GM12865 (cell line): ENCODE measurements around the gene ZNF280D.
"Not testable (repeated sequence)": the region's sequence is repeated elsewhere in the genome, so short reads cannot be mapped to it uniquely, and the experiment has no call there.

Experiments used
- DNase-seq: peaks from one replicate; pipeline ENCODE4 v3.0.0; 2010; ENCODE audit warnings: low read depth
- H3K4me3 ChIP-seq: 2 replicates; pipeline ENCODE4 v1.5.1; 2011; ENCODE audit warnings: mild to moderate bottlenecking, low read depth, low read length, control low read depth
- CTCF ChIP-seq: IDR thresholded peaks from 2 replicates; pipeline ENCODE4 v1.5.1; 2011; ENCODE audit warnings: low read length, control low read depth, low read depth, inconsistent platforms; ENCODE audit not compliant: insufficient read depth; ENCODE audit errors: missing control alignments

Gene ZNF280D

DNA sequence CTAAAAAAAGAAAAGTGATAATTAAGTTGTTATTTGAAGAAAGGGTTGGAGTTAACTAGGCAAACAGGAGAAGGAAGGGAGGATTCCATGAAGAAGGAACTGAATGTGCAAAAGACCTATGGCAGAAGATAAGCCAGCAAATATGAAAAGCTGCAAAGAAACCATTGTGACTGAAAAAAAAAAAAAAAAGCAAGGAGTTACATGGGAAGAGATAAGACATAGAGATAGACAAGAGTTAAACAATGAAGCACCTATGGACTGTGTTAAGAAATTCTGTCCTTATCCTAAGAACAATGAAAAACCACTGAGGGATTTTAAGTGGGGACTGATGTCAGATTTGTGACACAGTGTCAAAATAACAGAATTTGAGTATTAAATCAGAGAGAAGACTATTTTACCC, 17.0 kb downstream of the ZNF280D start:
- no peak overlapping the region for H3K4me3 ChIP-seq

DNA sequence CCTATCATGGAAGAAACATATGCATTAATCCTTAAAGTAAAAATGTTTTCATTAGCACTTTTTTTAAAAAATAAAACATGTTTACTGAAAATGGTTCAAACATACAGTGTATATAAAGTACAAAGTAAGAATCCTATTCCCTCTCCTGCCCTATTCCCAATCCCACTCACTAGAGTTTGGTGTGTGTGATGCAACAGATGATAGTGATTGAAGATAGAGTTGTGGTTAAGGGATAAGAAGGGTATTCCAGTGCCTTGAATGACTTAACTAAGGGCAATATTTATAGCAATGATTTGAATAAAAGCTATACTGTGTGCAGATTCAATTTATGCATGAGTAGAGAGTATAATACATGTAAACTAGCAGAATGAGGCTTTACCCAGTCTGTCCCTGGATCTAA, 18.1 kb downstream of the ZNF280D start:
- no peak for TF ChIP-seq CTCF
- no peak overlapping the region for H3K4me3 ChIP-seq
- DNase-seq: no peak

More for the DNA sequence above, 17.0 kb downstream of the ZNF280D start:
- no peak for DNase-seq
- TF ChIP-seq CTCF: no peak

DNA sequence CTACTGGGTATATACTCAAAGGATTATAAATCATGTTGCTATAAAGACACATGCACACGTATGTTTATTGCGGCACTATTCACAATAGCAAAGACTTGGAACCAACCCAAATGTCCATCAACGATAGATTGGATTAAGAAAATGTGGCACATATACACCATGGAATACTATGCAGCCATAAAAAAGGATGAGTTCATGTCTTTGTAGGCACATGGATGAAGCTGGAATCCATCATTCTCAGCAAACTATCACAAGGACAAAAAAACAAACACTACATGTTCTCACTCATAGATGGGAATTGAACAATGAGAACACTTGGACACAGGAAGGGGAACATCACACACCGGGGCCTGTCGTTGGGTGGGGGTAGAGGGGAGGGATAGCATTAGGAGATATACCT, 23.8 kb downstream of the ZNF280D start:
- DNase-seq, H3K4me3 ChIP-seq: not testable (repeated sequence)

DNA sequence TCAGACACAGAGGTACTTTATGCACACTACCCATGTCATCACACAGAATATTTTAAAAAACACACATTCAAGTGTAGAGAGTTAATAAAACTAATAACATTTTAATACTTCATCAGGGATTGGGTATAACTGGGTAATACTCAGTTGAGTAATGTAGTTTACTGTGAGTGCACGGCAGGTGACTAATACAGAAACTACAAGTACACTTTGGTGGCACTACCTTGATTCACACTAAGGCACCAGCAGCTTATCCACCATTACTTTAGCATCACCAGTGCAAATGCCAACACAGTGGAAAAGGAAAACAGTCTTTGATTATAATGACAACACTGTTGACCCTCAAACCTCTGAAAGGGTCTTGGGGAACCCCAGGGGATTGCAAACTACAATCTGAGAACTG, 33.6 kb downstream of the ZNF280D start:
- no peak for TF ChIP-seq CTCF
- no peak overlapping the region for H3K4me3 ChIP-seq
- DNase-seq: peak; percentile 24

DNA sequence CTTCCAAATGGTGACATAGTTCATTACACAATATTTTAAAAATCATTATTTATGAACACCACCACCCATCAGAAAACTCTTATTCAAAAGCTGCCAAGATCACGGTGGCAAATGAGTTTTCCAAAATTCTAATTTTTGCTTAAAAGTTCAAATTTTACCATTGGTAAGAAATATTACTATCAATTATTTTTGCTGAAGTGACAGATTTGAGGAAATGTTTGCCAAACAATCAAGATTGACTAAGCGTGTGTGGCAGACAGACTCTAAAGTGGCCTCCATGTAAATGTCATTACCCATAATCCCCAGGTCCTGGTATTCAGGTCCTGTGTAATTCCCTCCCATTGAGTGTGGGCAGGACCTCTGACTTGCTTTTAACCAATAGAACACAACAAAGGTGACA, 35.0 kb downstream of the ZNF280D start:
- H3K4me3 ChIP-seq: no peak overlapping the region

GRCh38 chr15:56693761-56694160, 39.5 kb downstream of the ZNF280D start:
- no peak for TF ChIP-seq CTCF
- no peak for DNase-seq
- no peak overlapping the region for H3K4me3 ChIP-seq

More for the DNA sequence above, 35.0 kb downstream of the ZNF280D start:
- TF ChIP-seq CTCF: no peak
- DNase-seq: no peak

GRCh38 chr15:56690733-56691132, 42.6 kb downstream of the ZNF280D start:
- DNase-seq: no peak
- no peak overlapping the region for H3K4me3 ChIP-seq
- no peak for TF ChIP-seq CTCF
